HepG2 (cell line): ENCODE results near the gene ACOT4. TPM values are rescaled to one million over a fixed set of nuclear protein-coding genes. Genes with fewer than 3 reads are reported as not detected.
"Not testable (repeated sequence)": the region's sequence is repeated elsewhere in the genome, so short reads cannot be mapped to it uniquely, and the experiment has no call there.

Source experiments
- ATAC-seq: fragments of 200-7000 bp; cut with Tn5 transposase; 3 replicates; pipeline ENCODE4 v1.9.1; 2020; ENCODE audit warnings: mild to moderate bottlenecking, moderate library complexity
- BruUV-seq: library from RNA; stranded (reverse); fragments of 400-500 nt; replicated peaks from 2 replicates; lab custom pipeline; 2021; lab: Mats Ljungman, UMichigan
- CTCF ChIA-PET: fragments of 300-600 bp; formaldehyde crosslinking; extraction: SDS; loops from one replicate; lab custom pipeline; 2021; ENCODE audit warnings: low total read pairs, inconsistent platforms, low intra/inter-chr PET ratio; lab: Yijun Ruan, JAX
- POLR2A ChIA-PET: fragments of 350-600 bp; sonication (Branson Sonifier 250); formaldehyde crosslinking; loops from one replicate; lab custom pipeline; 2020; ENCODE audit warnings: antibody characterized with exemption, inconsistent platforms; lab: Yijun Ruan, JAX
- DNase-seq: peaks from one replicate; pipeline ENCODE4 v3.0.0-alpha.2; 2015; ENCODE audit warnings: low spot score
- FAIRE-seq: peaks from 3 replicates; lab custom pipeline; 2011; peaks lifted over from hg19 to GRCh38; lab: Jason Lieb, UNC
- H2AFZ ChIP-seq: one replicate; pipeline ENCODE4 v1.6.1; 2011; ENCODE audit warnings: low read length, inconsistent platforms
- H3K27ac ChIP-seq: fragments of 300-600 bp; 3 replicates; pipeline ENCODE4 v1.8.0; 2011; ENCODE audit warnings: mixed run types, mild to moderate bottlenecking, mixed read lengths, low read length, inconsistent platforms; ENCODE audit not compliant: insufficient read depth; ENCODE audit errors: extremely low read length
- H3K27me3 ChIP-seq, 2 experiments: fragments of 200-600 bp in 1 of 2; 2 replicates in 1 of 2; 3 replicates in 1 of 2; pipeline versions ENCODE4 v1.6.0 to v1.8.0; 2011; ENCODE audit warnings: low read length in 2 of 2, mild to moderate bottlenecking in 2 of 2, moderate library complexity in 2 of 2, inconsistent platforms in 1 of 2; ENCODE audit not compliant: insufficient read depth in 2 of 2, control insufficient read depth in 1 of 2
- H3K36me3 ChIP-seq, 2 experiments: fragments of 200-600 bp in 1 of 2; replicated peaks in 1 of 2; 2 replicates in 1 of 2; 3 replicates in 1 of 2; pipeline versions ENCODE4 v1.5.1 to v1.8.0; 2011; ENCODE audit warnings: low read length in 2 of 2, inconsistent platforms in 1 of 2; ENCODE audit not compliant: insufficient read depth in 2 of 2, control insufficient read depth in 1 of 2
- H3K4me1 ChIP-seq: 2 replicates; pipeline ENCODE4 v1.5.1; 2012; ENCODE audit warnings: low read length, inconsistent platforms; ENCODE audit not compliant: insufficient read depth
- H3K4me2 ChIP-seq: 2 replicates; pipeline ENCODE4 v1.6.0; 2011; ENCODE audit warnings: low read depth, low read length, inconsistent platforms
- H3K4me3 ChIP-seq, 3 experiments: fragments of 200-600 bp in 1 of 3; sonication (generic), shearing (Covaris generic) in 1 of 3; replicated peaks in 1 of 3; 2 replicates each; pipeline ENCODE4 v1.5.1; 2011 to 2016; ENCODE audit warnings: low read length in 3 of 3, inconsistent platforms in 2 of 3, low read depth in 2 of 3, mild to moderate bottlenecking in 2 of 3, control low read depth in 1 of 3, mixed read lengths in 1 of 3; ENCODE audit not compliant: insufficient read depth in 1 of 3
- H3K79me2 ChIP-seq: one replicate; pipeline ENCODE4 v1.6.1; 2011; ENCODE audit warnings: low read length, inconsistent platforms; ENCODE audit not compliant: insufficient read depth
- H3K9ac ChIP-seq: 2 replicates; pipeline ENCODE4 v1.6.0; 2011; ENCODE audit warnings: mild to moderate bottlenecking, low read depth, low read length, inconsistent platforms; ENCODE audit not compliant: insufficient read depth
- H3K9me3 ChIP-seq: 2 replicates; pipeline ENCODE4 v1.5.1; 2012; ENCODE audit warnings: mild to moderate bottlenecking, low read length
- H4K20me1 ChIP-seq: 2 replicates; pipeline ENCODE4 v1.6.0; 2011; ENCODE audit warnings: inconsistent platforms, mild to moderate bottlenecking, low read length, moderate library complexity; ENCODE audit not compliant: insufficient read depth
- ZNF33A ChIP-seq: sonication (generic); formaldehyde crosslinking; IDR thresholded peaks from 2 replicates; pipeline ENCODE4 v1.5.1; 2020; ENCODE audit warnings: missing genetic modification reagents, mild to moderate bottlenecking, moderate library complexity, borderline replicate concordance
- WGBS: methylation state at CpG from one replicate; pipeline ENCODE4 v1.1.6; 2017; ENCODE audit warnings: low lambda C conversion rate; 5-methylcytosine and 5-hydroxymethylcytosine counted together
- in situ Hi-C: cut with HindIII; loops from 2 replicates; pipeline ENCODE4 v1.10.0; 2017; ENCODE audit warnings: low pct_unique_long_range_greater_than_20kb; ENCODE audit not compliant: extremely low pct_ligation_motif_present
- intact Hi-C: fragments of 100-400 bp; cut with micrococcal nuclease; formaldehyde crosslinking; loops from one replicate; pipeline ENCODE4 v1.10.0; 2022; ENCODE audit not compliant: unreplicated experiment
- polyA plus RNA-seq, 8 experiments: library from polyadenylated mRNA; depleted of rRNA in 3 of 8; stranded (reverse) in 7 of 8; unstranded in 1 of 8; fragments of >200 nt; fragmentation: Illumina TruSeq in 4 of 8; extraction: Trizol in 4 of 8; gene quantifications; 2 replicates each; pipeline versions ENCODE4 v1.2.1 to v1.2.3, GENCODE V29; 2011 to 2016; ENCODE audit warnings: low read depth in 4 of 8, missing spikeins in 1 of 8, mixed read lengths in 1 of 8; ENCODE audit not compliant: insufficient read depth in 1 of 8
- total RNA-seq, 5 experiments: library from RNA; depleted of rRNA; stranded (reverse); fragments of >200 nt; fragmentation: Illumina TruSeq; extraction: Trizol; gene quantifications; 2 replicates each; pipeline ENCODE4 v1.2.3, GENCODE V29; 2016; ENCODE audit warnings: low read depth in 1 of 5

ACOT4 gene
- total and polyA plus RNA-seq, 2 of the 13 experiments (the other 11 are each of a cell fraction or from before 2014, with no cell fraction given), result 0.04 to 0.05 TPM

DNA sequence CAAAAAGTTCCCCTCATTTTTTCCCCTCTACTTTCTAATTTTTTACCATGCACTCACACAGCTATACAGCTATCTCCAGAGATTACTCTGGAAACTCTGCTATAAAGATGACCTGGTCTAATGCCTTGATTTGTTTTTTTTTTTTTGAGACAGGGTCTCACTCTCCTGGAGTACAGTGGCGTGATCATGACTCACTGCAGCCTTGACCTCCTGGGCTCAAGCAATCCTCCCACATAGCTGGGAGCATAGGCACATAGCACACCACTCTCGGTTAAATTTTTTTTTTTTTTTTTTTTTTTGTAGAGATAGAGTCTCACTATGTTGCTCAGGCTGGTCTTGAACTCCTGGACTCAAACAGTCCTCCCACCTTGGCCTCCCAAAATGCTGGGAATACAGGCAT, 33.4 kb upstream of the ACOT4 start:
- H3K4me3 ChIP-seq, H2AFZ ChIP-seq, H3K4me2 ChIP-seq, H4K20me1 ChIP-seq, H3K79me2 ChIP-seq, H3K4me1 ChIP-seq, H3K9me3 ChIP-seq, CTCF ChIA-PET, FAIRE-seq, H3K27ac ChIP-seq, H3K9ac ChIP-seq, in situ Hi-C loops, BruUV-seq, intact Hi-C loops, H3K27me3 ChIP-seq, DNase-seq, H3K36me3 ChIP-seq, POLR2A ChIA-PET: not testable (repeated sequence)
- WGBS, result 10% methylated on average over 1 of the region's 2 CpGs
- peak; percentile 35; the same call in 1 of the 3 replicates for ATAC-seq

DNA sequence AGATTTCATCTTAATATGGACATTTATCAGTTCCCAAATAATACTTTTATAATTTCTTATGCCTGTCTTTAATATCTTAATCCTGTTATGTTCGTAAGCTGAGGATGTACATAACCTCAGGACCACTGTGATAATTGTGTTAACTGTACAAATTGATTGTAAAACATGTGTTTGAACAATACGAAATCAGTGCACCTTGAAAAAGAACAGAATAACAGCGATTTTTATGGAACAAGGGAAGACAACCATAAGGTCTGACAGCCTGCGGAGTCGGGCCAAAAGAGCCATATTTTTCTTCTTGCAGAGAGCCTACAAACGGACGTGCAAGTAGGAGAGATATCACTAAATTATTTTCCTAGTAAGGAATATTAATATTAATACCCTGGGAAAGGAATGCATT, 29.4 kb upstream of the ACOT4 start:
- H3K36me3 ChIP-seq, H4K20me1 ChIP-seq, BruUV-seq, DNase-seq, FAIRE-seq, H2AFZ ChIP-seq, CTCF ChIA-PET, H3K27me3 ChIP-seq, H3K79me2 ChIP-seq, POLR2A ChIA-PET, H3K4me3 ChIP-seq, ATAC-seq, H3K9ac ChIP-seq, in situ Hi-C loops, H3K9me3 ChIP-seq, H3K27ac ChIP-seq: not testable (repeated sequence)
- intact Hi-C loops, result loop anchor here (10.0 kb wide), 1 partner anchor 47 kb away; no protein-coding TSS in a partner anchor
- 97% methylated on average over 7 of the region's 7 CpGs for WGBS
- peak; percentile 95 for TF ChIP-seq ZNF33A (CRISPR knock-in tag)
- TF ChIP-seq, all 625 proteins: peak for 1; not testable (repeated sequence) for 624
- not testable (repeated sequence) for H3K4me2 ChIP-seq
- peaks cover 20% of the 10 kb centered on the region for H3K4me1 ChIP-seq
